Activated CD4-positive, alpha-beta T cell treated with anti-CD3 and anti-CD28 coated beads for 48 hours (primary cell): ENCODE data around the gene TBCCD1.

ENCODE experiments used
- DNase-seq: peaks from one replicate; pipeline ENCODE4 v3.0.0-alpha.2; 2020

Gene TBCCD1, protein sequence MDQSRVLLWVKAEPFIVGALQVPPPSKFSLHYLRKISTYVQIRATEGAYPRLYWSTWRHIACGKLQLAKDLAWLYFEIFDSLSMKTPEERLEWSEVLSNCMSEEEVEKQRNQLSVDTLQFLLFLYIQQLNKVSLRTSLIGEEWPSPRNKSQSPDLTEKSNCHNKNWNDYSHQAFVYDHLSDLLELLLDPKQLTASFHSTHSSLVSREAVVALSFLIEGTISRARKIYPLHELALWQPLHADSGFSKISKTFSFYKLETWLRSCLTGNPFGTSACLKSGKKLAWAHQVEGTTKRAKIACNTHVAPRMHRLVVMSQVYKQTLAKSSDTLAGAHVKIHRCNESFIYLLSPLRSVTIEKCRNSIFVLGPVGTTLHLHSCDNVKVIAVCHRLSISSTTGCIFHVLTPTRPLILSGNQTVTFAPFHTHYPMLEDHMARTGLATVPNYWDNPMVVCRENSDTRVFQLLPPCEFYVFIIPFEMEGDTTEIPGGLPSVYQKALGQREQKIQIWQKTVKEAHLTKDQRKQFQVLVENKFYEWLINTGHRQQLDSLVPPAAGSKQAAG

DNA sequence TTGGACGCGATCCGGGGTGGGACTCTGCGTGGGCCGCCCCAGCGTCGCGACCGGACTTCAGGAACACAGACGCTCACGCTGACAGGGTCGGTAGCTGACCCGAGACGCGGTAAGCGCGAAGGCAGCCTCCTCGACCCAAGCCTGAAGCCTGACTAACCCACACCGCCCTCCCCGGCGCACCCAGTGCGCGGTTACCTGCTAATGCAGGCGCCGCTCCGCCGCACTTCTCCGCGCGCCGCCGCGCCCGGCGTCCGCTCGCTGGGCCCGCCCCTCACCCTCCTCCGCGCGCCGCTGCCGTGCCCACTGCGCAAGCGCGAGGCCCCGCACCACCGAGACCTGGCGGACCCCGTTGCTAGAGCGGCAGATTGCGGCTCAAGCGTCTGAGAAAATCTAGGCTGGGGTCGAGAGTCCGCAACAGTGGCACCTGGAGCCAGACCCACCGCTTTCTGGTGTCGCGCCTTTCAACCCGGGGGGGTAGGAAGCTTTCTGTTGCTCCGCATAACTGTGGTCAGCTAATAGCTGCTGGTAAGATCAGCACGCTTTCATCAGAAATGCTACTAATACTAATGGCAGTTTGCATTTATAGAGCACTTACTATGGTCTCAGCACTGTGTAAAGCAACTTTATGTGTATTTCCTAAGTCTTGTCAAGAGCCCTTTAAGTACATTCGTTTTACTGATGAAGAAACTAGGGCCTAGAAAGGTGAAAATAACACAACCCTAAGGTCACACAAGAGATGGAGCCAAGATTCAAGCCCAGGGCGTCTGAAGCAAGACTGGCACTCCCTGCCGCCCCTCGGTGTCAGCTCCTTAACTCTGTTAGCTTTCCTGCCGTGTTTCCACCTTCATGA, at the start of gene TBCCD1:
TSS of gene TBCCD1 (minus strand) at position 268 of the 850 bp plus-strand sequence. CDS start 3,010 bp downstream, outside the sequence.
- DNase-seq, result peak; percentile 95

DNA sequence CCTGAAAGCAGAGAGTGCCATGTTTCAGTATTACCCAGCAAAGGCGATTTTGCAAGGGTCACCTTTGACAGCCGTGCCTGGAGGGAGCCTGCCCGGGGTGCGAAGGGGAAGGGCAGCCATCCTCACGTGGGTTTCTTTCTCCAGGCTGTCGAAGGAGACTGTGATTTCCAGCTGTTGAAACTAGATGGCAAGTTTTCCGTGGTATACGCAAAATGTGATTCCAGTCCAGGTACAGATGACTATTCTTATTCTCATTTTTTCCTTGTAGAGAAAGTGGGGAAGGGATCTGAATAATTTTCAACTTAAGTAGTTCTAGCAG, 49.1 kb upstream of the TBCCD1 start:
- no peak for DNase-seq

GRCh38 chr3:186614597-186615483, 47.7 kb upstream of the TBCCD1 start:
- peak; percentile 85 for DNase-seq

DNA sequence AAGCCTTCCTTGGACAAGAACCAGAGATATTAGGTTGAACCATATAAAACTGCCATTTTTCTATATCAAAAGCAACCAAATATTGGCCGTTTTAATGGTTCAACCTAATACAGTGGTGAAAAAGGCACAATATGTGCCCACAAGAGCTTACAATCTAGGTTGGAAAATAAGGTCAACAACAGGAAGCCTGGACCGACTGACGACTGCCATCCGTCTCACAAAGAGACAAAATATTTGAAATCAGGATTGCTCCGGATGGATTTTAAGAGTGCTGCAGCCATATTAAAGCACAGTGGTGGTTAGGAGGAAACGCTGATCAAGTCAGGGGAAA, 47.1 kb upstream of the TBCCD1 start:
- no peak for DNase-seq

DNA sequence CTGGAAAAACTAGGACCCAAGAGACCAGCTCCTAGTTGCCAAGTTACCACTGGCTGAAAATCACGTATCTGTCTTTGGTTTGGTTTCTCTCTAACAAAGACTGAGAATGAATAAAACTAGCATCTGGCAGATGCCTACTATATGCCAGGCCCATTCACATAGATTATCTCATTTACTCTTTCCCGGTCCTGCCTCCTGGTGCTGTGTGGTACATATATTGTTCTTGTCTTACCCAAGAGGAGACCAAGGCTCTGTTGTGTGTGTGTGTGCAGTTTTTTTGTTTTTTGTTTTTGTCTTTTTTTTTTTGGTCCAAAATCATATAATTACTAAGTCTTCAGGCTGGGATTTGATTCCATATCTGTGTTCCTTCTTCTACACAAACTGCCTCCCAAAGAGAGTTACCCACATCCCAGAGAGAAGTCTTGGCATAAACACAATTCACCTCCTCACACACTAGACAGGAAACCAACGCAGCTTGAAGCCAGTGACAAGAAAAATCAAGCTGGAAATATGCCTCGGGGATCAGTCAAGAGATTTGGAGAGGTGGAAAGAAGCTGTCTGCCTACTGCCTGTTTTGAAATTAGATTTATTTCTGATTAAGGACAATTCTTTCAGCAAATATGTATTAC, 46.6 kb upstream of the TBCCD1 start:
- DNase-seq, result no peak

- no peak for DNase-seq
Measured at GRCh38 chr3:186612721-186613636, 45.8 kb upstream of the TBCCD1 start, which contains the start of gene AHSG. Gene AHSG, plus strand, starts transcription at chr3:186613060. Its CDS starts 82 bp downstream, at chr3:186613142.

DNA sequence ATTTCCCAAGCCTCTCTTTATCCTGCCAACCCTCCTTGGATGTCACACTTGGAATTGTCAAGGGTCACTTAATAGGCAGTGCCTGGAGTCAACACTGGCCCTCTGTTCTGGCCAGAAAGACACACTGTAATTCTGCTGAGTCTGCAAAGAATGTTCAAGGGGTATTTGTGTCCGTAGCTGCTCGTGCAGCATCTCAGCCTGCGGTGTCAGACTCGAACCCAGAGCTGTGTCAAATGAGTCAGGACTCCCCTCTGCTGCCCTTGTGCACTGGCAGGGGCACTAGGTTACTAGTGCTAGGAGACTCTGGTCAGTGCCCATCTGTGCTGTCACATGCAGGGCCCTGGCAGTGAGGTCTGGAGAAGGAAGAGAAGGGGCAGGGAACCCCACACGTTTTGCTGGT, 44.9 kb upstream of the TBCCD1 start:
- DNase-seq, result no peak

DNA sequence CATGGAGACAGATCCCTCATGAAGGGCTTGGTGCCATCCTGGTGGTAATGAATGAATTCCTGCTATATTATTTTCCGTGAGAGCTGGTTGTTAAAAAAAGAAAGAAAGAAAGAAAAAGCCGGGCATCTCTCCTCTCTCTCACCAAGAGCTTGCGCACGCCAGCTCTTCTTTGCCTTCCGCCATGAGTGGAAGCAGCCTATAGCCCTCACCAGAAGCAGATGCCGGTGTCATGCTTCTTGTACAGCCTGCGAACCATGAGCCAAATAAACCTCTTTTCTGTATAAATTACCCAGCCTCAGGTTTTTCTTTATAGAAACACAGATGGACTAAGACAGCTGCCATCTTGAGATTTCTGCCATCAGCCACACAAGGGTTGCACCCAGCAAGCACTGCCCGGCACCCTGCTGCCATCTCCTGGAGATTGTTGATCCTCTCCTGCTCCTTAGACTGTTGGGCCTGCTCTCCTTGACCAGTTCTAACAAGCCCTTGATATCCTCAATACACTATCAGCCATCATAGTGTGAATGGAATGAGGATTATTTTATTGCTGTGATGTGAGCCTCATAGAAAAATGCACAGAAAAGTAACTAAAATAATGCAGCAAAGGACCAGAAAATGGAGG, 42.2 kb upstream of the TBCCD1 start:
- DNase-seq, result no peak

DNA sequence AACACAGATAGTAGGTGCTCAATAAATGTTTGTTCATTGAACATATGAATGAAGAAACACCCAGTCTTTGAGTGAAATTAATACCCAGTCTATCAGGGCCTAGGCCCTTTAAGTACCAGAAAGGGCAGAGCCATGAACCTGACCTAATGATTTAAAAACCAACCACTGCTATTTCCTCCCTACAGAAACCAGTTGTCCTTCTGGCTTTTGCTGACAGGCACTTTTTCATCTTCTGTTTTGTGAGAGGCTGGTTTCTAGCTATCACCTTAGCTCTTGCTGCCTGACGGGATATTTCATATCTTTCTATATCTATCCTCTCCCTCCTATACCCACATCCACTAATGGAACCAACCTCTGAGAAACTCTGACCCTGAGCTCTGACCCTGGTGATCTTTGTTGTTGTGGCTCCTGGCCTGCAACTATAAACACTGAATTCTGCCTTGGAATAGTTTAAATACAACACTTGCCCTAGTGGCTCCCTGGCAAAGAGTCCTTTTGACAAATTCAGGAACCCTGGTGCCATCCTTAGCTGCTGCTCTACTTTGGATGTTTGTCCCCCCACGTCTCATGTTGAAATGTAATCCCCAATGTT, 41.6 kb upstream of the TBCCD1 start:
- DNase-seq, result no peak

- DNase-seq, result no peak
Measured at GRCh38 chr3:186605561-186606545, 38.7 kb upstream of the TBCCD1 start.

GRCh38 chr3:186605078-186605477, 37.9 kb upstream of the TBCCD1 start:
- DNase-seq, result no peak

- DNase-seq, result no peak
Measured at GRCh38 chr3:186603159-186603558, 36.0 kb upstream of the TBCCD1 start.

GRCh38 chr3:186600896-186601295, 33.8 kb upstream of the TBCCD1 start:
- DNase-seq, result no peak

GRCh38 chr3:186599785-186600166, 32.6 kb upstream of the TBCCD1 start:
- DNase-seq, result no peak

DNA sequence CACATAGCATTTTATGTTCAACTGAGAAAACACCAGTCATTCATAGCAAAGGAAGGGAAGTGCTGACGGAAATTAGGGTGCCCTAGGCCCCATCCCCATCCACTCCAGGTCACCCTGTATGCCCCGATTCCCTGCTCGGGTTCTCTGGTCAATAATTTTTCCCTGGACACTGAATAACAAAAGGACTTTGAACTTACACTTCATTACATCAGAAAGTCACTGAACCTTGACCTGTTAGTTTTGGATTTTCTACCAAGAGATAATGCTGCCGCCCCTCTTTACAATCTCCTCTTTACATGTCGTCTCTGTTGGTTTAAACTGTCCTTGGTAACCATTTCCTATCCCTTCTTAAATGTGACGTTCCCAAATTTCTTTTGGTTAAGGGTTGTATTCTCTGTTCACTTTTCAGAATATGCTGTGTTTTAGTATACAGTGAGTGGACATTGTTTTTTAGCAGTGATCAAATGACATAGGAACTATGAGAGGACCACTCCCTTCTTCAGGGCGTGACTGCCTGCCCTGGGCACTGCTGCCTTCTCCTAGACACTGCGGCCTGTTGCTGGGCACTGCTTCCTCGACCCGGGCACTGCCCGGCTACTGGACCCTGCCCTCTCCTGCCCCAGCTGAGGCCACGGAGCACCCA, 32.1 kb upstream of the TBCCD1 start:
- no peak for DNase-seq

- no peak for DNase-seq
Measured at GRCh38 chr3:186598794-186599141, 31.6 kb upstream of the TBCCD1 start.

- DNase-seq, result no peak
Measured at GRCh38 chr3:186598108-186598784, 31.1 kb upstream of the TBCCD1 start.
